Activated CD8-positive, alpha-beta memory T cell treated with anti-CD3 and anti-CD28 coated beads, Interleukin-2, amount 50 U/mL, for 1 hour (primary cell): ENCODE results near the gene KRT4.

ENCODE experiments used
- DNase-seq: peaks from one replicate; pipeline ENCODE4 v3.0.0-alpha.2; 2020; ENCODE audit errors: extremely low read depth

Gene KRT4

GRCh38 chr12:52836491-52837412 lies 22.8 kb upstream of the KRT4 start:
- no peak for DNase-seq

GRCh38 chr12:52836042-52836466 lies 22.1 kb upstream of the KRT4 start:
- peak; percentile 17 for DNase-seq

- DNase-seq = no peak
Measured at GRCh38 chr12:52835271-52836041, 21.5 kb upstream of the KRT4 start.

- no peak for DNase-seq
Measured at GRCh38 chr12:52834727-52835001, 20.7 kb upstream of the KRT4 start.

- DNase-seq = no peak
Measured at GRCh38 chr12:52833922-52834726, 20.2 kb upstream of the KRT4 start, which contains the start of gene KRT79. TSS of gene KRT79 (minus strand) at chr12:52834311. CDS start at chr12:52834260, 51 bp downstream.

- DNase-seq = no peak
Measured at GRCh38 chr12:52832985-52833905, 19.3 kb upstream of the KRT4 start.

GRCh38 chr12:52832451-52832850 lies 18.5 kb upstream of the KRT4 start:
- no peak for DNase-seq

GRCh38 chr12:52831251-52831650 lies 17.3 kb upstream of the KRT4 start:
- no peak for DNase-seq

GRCh38 chr12:52829986-52830770 lies 16.3 kb upstream of the KRT4 start:
- DNase-seq = no peak

- no peak for DNase-seq
Measured at GRCh38 chr12:52828591-52829021, 14.7 kb upstream of the KRT4 start.

GRCh38 chr12:52828156-52828555 lies 14.2 kb upstream of the KRT4 start:
- no peak for DNase-seq

- DNase-seq = no peak
Measured at GRCh38 chr12:52827499-52828090, 13.7 kb upstream of the KRT4 start.

GRCh38 chr12:52826611-52827498 lies 12.9 kb upstream of the KRT4 start:
- DNase-seq = no peak

- no peak for DNase-seq
Measured at GRCh38 chr12:52825961-52826360, 12.0 kb upstream of the KRT4 start.

GRCh38 chr12:52824741-52825410 lies 11.0 kb upstream of the KRT4 start:
- DNase-seq = no peak

GRCh38 chr12:52823761-52824450 lies 10.0 kb upstream of the KRT4 start:
- no peak for DNase-seq

GRCh38 chr12:52822771-52823510 lies 9.0 kb upstream of the KRT4 start:
- DNase-seq = no peak
